GM19463 (cell line): ENCODE results near the gene FAAP100.
"Not testable (repeated sequence)": the region's sequence is repeated elsewhere in the genome, so short reads cannot be mapped to it uniquely, and the experiment has no call there.

ENCODE experiments used
- ATAC-seq: cut with Tn5 transposase; IDR thresholded peaks from one replicate; pipeline ENCODE4 v1.9.1; 2021; ENCODE audit warnings: mild to moderate bottlenecking, moderate library complexity; ENCODE audit not compliant: unreplicated experiment

FAAP100 gene, protein sequence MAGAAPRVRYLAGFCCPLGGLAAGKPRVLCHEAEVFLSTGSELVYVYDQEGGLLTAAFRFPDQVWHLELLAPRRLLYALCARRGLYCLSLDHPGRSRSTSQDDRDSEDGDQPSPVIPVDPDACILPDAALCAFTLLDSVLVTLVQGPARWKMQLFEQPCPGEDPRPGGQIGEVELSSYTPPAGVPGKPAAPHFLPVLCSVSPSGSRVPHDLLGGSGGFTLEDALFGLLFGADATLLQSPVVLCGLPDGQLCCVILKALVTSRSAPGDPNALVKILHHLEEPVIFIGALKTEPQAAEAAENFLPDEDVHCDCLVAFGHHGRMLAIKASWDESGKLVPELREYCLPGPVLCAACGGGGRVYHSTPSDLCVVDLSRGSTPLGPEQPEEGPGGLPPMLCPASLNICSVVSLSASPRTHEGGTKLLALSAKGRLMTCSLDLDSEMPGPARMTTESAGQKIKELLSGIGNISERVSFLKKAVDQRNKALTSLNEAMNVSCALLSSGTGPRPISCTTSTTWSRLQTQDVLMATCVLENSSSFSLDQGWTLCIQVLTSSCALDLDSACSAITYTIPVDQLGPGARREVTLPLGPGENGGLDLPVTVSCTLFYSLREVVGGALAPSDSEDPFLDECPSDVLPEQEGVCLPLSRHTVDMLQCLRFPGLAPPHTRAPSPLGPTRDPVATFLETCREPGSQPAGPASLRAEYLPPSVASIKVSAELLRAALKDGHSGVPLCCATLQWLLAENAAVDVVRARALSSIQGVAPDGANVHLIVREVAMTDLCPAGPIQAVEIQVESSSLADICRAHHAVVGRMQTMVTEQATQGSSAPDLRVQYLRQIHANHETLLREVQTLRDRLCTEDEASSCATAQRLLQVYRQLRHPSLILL

DNA sequence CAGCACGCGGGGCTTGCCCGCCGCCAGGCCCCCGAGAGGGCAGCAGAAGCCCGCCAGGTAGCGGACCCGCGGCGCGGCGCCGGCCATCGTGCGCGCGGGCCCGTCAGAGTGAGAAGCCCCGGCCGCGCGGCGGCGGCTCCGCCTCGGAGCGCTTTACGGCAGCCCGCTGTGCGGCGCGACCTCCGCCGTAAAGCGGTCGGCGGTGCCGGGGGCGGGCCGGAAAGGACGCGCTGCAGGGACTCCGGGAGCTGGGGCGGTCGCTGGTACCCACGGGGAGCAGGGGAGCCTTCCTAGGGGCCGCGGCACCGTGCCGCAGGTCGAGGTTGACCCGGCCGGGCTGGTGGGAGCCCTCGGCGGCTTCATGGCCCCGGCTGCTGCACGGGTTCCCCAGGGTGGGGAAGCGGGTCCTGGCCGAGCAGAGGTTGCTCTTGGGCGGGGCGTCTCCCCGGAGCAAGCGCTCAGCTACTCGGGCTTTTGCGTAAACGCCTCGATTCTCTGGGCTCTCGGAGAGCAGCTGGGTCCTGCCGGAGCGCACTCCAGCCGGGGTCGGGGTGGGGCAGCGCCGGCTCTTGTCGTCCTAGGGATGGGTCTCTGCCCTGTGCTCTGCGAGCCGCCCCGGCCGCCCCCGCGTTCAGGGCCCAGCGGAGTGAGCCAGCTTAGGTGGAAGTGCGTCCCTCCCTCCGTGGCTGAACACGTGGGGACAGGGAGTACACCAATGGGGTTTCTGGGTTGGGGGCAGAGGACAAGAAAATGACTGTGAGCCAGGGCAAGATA lies at the start of gene FAAP100:
Gene FAAP100 (minus strand): TSS at position 110 of the 774 bp plus-strand sequence. CDS start 23 bp downstream, at position 87.
- ATAC-seq = peak; percentile 39

DNA sequence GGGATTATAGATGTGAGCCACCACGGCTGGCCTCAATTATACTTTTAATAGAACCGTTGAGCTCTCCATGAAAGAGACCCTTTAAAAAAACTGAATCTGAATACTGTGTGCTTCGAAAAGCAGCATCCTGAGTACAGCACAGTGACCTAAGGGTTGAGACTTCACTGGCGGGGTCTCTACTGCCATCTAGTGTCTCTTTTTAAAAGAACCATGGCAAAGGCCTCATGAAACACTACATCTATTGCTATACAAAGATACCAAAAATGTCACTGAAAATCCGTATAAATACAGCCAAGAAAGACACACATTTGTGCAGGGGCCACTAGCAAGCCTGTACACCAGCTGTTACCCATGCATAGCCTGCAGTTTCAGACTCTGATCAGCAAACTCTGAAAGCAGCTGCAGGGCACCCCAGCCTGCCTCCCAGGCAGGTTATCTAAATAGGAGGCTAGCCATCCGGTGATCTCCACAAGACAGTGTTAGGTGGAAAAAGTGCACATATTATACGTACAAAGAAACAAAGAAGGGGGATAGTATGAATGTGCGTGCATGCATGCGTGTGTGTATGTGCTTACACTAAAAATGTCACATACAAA lies 49.5 kb upstream of the FAAP100 start:
- ATAC-seq = no peak

DNA sequence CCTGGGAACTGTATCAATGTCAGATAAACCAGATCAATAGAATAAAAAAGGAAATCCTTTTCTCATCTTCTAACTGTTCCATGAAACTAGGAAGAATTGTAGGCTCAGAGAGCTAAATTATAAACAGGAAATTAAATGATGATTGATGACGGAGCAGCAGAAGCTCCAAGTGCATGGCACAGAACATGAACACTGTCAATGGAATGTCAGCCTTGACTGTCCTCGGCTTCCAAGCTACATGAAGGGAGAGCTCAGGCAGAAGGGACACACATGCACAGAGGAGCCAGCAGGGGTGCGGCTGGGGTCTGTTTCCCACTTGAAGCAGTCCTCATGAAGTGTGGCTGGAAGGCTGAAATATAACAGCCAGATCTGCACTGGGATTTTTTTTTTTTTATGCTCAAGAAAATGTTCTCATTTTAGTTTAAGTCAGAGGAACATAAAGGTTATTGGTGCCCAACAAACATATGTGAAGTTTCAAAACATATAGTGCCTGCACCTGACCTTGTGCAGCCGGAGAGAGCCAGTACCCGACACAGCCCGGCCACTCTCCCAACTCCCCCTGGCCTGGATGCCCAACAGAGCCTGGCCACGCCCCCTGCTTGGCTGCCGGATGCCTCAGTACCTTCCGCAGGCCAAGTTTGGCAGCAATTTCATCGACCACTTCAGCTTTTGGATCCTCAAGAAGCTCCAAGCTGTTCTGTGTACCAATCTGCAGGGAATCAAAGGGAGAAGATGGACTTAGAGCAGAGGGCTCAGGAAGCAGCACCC lies 47.8 kb upstream of the FAAP100 start:
- no peak for ATAC-seq

DNA sequence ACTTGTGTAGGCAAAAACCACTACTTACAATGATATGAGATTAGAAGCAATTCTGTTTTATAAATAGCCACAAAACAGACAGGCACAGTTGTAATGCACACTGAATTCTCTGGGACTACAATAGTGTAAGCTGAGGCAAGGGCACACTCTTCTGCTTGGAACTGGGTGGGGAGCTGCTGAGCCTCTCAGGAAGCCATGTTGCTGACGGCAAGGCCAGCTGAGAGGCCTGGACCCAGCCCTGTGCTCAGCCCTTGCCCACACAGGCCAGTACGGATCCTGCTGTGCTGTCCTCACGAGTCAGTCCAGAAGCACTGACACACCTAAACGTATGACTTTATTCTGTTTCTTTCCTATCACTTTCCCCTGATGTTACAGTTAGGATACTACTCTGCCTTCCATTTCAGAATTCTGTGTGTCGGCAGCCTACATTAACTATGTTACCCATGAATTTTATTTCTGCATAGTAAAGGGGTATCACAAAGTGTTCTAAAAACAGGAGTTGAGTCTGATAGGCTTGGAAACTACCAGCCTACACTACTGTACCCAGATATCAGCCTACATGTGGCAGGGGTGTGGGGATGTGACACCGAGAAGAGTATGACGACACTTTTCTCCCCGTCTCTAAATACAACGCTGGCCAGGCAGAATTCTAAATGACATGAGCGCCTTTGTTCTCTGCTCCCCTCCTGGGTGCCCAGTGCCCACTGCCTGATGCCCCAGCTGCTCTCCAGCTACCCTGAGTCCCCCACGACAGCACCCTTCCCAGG lies 41.1 kb upstream of the FAAP100 start:
- ATAC-seq = no peak

DNA sequence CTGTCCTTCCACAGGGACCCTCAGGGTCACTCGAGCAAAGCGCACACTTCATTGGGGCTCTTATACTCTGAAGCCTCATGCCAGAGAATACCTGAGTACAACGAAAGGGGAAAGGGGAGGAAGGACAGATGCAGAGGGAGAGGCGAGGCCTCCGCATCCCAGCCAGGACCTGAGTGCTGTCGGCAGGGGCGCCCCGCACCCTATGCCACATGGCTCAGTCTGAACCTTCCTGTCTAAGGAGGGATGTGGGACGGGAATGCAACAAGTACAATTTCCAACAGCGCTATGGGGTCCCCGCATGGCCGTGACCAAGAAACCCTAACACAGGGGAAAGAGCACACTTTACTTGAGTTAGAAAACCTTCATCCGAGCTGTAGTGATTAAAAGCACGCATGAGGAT lies 39.8 kb upstream of the FAAP100 start:
- ATAC-seq = no peak

DNA sequence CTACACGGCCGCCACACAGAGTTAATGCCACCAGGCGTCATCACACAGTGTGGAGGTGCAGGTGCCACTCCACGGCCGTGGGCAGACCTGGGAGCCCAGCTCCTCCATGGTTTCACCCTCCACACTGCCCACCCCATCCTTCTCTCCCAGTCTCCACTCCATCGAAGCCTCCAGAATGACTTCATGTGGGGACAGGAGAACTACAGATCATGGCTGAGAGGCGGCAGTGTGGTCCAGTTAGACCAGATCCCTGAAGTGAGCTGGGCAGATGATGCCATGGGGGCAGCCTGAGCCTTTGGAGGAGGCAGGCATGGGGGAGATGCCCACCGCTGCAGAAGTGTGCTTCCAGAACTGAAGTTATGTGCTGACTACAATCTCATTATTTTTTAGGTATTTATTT lies 38.0 kb upstream of the FAAP100 start:
- ATAC-seq = no peak

DNA sequence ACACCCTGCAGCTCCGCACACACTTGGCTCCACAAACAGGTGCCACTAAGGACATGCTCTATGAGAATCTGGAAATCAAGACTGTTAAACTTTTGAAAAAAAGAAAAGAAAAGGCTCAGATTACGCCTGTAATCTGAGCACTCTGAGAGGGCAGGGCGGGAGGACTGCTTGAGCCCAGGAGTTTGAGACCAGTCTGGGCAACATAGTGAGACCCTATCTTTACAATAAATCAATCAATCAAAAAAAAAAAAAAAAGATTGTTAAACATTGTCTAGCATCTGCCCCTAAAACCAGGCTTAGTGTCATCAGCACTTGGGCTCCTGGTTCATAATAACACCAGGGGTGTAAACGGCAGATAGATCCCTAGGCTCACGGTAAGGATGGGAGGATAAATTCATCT lies 37.5 kb upstream of the FAAP100 start:
- no peak for ATAC-seq

DNA sequence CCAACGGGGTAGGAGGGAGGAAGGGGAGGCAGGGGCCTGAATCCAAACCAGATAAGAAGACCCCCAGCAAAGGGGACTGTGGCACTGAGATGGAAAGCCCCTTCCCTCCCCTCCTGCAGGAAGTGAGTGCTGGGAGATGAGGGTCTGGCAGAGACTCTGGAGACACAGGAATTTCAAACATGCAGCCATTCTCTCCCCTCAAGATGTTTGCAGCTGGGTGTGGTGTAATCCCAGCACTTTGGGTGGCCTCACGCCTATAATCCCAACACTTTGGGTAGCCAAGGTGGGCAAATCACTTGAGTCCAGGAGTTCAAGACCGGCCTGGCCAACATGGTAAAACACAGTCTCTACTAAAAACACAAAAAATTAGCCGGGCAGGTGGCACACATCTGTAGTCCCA lies 33.9 kb upstream of the FAAP100 start:
- no peak for ATAC-seq

DNA sequence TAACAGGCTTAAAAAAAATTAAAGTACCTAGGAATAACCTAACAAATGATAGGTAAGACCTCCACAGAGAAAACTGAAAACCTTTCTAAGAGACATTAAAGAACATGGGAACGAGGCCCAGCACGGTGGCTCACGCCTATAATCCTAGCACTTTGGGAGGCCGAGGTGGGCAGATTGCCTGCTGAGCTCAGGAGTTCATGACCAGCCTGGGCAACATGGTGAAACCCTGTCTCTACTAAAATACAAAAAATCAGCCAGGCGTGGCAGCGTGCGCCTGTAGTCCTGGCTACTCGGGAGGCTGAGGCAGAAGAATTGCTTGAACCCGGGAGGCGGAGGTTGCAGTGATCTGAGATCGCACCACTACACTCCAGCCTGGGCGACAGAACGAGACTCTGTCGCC lies 32.6 kb upstream of the FAAP100 start:
- ATAC-seq = not testable (repeated sequence)

DNA sequence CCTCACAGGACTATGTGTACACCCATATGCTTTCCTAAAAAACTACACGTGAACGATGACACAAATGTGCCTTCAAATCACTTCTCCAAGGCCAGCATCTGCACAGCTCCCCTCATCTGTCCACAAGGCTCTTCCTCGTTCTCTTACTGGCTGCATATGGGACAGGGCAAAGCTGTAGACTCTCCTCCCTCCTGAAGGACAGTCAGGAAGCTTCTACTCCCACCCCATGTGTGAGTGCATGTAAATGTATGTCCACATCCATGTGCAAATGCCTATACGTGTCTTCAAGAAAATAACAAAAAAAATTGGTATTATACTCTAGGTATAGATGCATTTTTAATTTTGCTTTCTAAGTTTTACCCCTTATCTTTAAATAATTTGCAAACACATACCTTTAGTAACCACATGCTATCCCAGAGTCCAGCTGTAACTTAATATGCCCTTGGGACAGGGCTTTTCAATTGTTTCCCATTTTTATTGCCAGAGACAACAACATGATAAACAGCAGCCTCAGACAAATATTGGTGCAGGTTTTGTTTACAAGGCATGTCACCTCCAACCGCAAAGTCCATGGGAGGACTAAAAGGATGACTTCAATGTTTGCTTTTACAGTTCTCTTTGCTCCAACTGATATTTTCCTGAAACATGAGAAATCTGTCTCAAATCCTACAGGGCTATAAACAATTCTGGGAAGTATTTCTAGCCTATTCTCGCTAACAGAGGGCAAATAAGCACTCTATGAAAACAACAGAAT lies 31.6 kb upstream of the FAAP100 start:
- ATAC-seq = no peak

DNA sequence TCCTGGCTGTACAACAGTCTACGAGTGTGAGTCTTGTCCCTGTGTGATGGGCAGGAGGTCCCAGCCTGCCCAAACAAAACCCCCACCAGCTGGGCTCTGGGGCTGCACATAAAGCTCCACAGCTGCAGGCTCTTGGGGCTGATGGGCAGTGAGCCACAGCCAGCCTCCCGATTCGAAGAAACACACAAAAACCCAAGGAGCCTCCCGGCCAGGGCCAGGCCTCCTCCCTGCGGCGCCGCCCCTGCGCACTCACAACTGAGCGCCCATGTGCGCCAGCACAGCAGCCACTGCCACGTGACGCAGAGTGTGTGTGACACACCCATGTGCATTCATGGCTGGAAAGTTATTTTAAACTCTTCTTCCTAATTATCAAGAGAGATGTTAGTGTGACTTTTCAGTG lies 30.6 kb upstream of the FAAP100 start:
- ATAC-seq = no peak

DNA sequence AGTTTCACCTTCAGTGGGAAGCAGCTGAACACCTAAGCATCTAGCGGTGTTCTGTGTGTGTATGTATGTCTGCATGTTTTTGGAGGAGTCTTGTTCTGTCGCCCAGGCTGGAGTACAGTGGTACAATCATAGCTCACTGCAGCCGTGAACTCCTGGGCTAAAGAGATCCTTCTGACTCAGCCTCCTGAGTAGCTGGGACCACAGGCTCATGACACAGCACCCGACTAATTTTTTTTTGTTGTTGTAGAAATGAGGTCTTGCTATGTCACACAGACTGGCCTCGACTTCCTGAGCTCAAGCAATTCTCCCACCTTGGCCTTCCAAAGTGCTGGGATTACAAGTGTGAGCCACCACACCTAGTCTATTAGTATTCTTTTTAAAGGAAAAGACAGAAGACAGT lies 30.2 kb upstream of the FAAP100 start:
- ATAC-seq = no peak

DNA sequence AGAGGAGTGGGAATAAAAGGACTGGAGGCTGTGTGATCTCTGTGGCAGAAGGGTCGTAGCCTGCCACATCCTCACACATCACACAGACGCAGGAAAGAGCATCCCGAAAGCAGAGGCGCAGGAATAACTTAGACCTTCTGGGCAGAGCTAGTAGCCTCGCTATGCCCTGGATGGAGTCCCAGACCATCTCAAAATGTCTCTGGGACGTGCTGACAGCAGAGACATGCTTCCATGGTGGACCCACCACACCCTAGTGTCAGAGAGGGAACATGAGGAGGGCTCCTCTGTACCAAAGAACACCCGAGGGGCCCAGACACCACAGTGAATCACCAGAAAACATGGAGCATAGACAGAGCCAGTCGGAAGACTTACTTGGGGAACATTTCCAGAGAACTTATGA lies 29.6 kb upstream of the FAAP100 start:
- no peak for ATAC-seq

DNA sequence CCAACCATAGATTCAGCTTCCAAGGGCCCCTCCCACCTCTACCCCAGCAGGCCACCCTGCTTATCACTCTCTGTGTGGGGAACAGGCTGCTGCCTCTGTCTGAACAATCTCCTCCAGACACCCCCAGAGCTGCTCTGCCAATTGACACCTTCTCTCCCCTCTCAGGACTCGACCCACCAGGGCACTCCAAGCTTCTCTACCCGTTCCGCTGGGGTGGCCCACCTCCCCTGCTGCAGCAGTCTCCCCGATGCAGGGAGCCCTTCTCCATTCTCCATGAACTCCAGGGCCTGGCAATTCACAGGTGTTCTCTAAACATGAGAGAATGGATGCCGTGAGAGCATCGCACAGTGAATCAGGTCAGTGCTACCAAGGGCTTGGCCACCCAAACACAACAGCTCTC lies 28.3 kb upstream of the FAAP100 start:
- no peak for ATAC-seq

DNA sequence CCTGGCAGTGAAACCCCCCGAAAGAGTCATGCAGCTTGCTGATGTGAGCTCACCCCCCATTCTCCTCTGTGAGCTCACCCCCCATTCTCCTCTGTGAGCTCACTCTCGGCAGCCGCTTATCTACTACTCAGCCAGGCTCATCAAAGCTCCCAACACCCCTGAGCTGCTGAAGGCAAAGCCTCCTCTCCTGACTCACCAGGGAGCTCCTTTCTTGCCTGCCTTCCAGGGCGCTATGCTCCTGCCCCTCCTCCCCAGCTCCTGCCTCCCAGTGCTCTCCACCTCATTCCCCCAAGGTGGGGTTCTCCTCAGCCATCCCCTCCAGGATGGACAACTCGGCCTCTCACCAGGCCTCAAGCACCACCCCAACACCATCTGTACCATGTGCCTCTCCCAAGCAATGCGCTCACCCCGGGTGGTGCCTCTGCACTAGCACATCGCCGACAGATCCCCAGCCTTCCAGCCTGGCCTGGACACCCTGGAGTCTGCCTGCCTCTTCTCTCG lies 27.7 kb upstream of the FAAP100 start:
- no peak for ATAC-seq

DNA sequence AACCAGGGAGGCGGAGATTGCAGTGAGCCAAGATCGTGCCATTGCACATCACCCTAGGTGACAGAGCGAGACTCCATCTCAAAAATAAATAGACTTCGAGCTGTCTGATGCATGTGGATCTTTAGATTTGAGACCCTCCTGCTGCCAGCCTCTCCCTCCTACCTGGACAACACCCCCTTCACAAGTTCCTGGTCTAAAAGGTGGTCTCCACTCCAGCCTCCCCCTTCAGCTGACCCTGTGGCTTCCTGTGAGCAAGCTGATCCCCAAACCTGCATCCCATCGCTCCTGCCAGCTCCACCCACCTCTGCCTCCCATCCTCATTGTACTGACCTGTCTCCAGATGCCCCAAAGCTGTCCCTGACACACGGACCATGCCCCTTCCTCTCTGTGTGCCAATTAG lies 27.1 kb upstream of the FAAP100 start:
- no peak for ATAC-seq

DNA sequence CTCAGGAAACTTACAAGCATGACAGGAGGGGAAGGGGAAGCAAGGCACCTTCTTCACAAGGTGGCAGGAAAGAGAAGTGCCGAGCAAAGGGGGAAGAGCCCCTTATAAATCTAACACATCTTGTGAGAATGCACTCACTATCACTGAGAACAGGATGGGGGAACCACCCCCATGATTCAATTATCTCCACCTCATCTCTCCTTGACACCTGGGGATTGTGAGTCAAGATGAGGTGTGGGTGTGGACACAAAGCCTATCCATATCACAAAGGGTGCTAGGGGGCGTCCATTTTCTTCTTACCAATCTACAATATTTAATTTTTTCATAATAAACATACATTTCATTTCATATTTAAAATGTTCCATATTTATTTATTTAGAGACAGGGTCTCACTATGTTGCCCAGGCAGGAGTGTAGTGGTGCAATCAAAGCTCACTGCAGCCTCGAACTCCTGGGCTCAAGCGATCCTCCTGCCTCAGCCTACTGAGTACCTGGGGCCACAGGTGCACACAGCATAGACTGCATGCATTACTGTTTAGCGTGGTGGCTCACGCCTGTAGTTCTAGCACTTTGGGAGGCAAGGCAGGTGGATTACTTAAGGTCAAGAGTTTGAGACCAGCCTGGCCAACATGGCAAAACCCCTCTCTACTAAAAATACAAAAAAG lies 26.5 kb upstream of the FAAP100 start:
- ATAC-seq = no peak

DNA sequence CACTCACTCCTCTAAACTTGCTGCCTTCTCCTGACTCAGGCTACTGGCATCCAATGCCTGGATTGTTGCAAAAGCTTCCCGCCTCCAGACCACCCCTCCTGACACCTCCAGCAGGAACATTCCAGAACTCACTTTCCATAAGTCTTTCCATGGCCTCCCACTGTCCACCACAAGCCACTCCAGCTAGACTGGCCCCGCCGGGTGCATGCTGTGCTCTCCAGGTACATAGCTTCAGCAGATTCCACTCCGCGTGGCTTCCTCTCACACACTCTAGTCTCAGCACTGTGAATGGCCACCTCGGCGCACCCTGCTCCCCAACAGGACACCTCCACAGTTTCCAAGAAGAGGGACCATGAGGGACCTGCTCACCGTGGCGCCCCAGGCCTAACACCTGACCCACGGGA lies 25.9 kb upstream of the FAAP100 start:
- no peak for ATAC-seq
